Measurements from ENCODE around the gene CTBP2.

DNA sequence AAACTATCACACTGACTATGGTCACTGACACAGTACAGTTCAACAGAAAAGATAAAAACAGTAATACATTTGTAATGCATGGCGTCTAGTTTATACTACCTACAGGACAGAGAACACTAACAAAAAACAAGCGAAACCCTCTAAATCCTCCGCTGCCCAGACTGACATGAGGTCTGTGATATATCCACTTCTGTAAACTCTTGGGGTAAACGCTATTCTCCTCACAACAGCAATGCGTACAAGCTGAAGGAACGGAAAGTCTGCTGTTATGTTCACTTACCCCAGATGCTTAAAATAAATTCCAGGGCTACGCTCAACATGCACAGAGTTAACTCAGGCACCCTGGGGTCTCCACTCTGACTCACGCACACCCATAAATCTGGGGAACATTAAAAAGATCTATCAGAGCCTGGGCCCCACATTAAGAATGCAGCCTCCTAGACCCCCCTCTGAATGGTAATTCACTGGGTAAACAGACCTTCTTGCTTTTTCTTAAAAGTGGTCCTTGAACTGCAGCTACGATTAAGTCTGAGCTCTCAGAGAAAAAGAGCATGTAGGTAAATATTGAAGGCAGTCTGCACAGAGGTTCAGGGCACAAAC, 105.6 kb downstream of the CTBP2 start:
- no peak for TF ChIP-seq CTCF (IDR thresholded peaks at IDR 0.05; ENCODE audit: low read depth, low read length, poor library complexity, severe bottlenecking)
- no peak for TF ChIP-seq EZH2phosphoT487 (IDR thresholded peaks at IDR 0.05; ENCODE audit: borderline replicate concordance, low read length)
